HG03196 (cell line): ENCODE measurements around the gene CCZ1B.
"Not testable (repeated sequence)": the region's sequence is repeated elsewhere in the genome, so short reads cannot be mapped to it uniquely, and the experiment has no call there.

Experiments used
- ATAC-seq: cut with Tn5 transposase; IDR thresholded peaks from one replicate; pipeline ENCODE4 v1.9.1; 2021; ENCODE audit not compliant: unreplicated experiment

The CCZ1B gene

DNA sequence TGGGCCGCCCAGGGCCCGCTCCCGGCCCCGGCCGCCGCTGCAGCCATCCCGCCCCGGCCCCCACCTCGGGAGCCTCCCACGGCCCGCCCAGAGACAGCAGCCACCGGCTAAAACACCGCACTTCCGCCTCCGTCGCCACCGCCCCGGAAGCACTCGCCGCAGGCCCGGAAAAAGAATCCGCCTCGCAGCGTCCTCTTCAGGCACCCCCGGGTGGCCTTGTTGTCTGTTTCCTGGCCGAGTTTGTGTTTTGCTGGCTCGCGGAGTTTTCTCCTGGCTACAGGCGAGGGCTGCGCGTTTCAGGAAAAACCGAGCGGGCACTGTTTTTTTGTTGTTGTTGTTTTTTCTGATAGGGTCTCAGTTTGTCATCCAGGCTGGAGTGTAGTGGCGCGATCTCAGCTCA, at the start of gene CCZ1B:
Gene CCZ1B, minus strand, starts transcription at position 125 of the 400 bp plus-strand sequence. Its CDS starts 78 bp downstream, at position 47.
- ATAC-seq, result peak; percentile 99

DNA sequence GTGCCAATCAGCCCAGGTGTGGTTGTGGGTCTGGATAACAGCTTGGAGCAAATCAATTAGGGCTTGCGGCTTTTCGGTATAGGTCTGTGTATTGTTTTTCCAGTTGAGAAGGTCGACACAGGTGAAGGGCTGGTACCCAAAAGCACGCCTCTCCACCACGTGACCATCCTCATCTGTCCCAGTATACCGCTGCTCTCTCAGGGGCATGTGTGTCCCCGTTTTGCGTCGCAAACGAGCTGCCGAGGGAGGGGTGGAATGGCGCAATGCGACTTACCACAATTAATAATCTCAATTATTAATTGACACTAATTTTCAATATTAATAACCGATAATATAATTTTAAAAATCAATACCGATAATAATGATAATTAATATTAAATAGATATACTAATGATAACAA, 48.9 kb upstream of the CCZ1B start:
- not testable (repeated sequence) for ATAC-seq

GRCh38 chr7:6872246-6872945, 46.3 kb upstream of the CCZ1B start:
- ATAC-seq, result not testable (repeated sequence)

- not testable (repeated sequence) for ATAC-seq
These were observed 45.5 kb upstream of the CCZ1B start for GRCh38 chr7:6871421-6872144.

- not testable (repeated sequence) for ATAC-seq
These were observed 38.7 kb upstream of the CCZ1B start for GRCh38 chr7:6864751-6865150.

DNA sequence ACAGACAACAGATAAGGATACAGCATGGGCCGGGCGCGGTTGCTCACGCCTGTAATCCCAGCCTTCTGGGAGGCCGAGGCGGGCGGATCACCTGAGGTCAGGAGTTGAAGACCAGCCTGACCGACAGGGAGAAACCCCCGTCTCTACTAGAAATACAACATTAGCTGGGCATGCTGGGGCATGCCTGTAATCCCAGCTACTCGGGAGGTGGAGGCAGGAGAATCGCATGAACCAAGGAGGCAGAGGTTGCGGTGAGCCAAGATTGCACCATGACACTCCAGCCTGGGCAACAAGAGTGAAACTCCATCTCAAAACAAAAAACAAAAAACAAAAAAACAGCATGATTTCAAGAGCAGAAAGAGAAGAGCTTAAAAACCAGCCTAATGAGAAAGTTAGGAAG, 38.1 kb upstream of the CCZ1B start:
- ATAC-seq, result not testable (repeated sequence)

DNA sequence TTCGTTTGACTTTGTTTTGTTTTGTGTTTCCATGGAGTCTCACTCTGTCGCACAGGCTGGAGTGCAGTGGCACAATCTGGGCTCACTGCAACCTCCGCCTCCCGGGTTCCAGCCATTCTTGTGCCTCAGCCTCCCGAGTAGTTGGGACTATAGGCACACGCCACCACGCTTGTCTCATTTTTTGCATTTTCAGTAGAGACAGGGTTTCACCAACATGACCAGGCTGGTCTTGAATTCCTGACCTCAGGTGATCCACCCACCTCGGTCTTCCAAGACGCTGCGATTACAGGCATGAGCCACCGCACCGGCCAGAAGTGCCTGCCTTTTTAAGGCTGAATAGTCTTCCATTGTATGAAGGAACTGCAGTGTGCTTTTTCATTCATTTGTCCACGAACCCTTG, 36.8 kb upstream of the CCZ1B start:
- ATAC-seq, result not testable (repeated sequence)

GRCh38 chr7:6857721-6858314, 31.7 kb upstream of the CCZ1B start:
- not testable (repeated sequence) for ATAC-seq

- ATAC-seq, result not testable (repeated sequence)
These were observed 29.6 kb upstream of the CCZ1B start for GRCh38 chr7:6855563-6856131.

GRCh38 chr7:6854747-6855562, 28.9 kb upstream of the CCZ1B start:
- ATAC-seq, result not testable (repeated sequence)

DNA sequence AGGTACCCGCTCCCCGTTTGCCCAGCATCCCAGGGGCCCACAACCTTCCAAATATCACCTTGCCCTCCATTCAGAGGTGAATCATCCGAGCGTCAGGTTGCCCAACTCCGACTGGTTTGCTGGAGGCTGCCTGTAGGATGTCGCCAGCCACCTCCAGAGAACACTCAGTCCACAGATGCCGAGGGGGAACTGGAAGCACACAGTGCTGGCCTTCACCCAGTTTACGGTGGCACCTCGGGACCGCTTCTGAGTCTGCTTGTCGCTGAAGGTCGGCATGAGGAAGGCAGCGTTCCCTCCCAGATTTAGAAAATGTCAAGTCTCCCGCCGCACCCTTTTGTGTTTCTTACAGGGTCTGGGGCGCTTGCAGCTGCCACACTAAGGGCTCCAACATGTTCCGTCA, 27.6 kb upstream of the CCZ1B start:
- ATAC-seq, result not testable (repeated sequence)

GRCh38 chr7:6849127-6849526, 23.1 kb upstream of the CCZ1B start:
- not testable (repeated sequence) for ATAC-seq

DNA sequence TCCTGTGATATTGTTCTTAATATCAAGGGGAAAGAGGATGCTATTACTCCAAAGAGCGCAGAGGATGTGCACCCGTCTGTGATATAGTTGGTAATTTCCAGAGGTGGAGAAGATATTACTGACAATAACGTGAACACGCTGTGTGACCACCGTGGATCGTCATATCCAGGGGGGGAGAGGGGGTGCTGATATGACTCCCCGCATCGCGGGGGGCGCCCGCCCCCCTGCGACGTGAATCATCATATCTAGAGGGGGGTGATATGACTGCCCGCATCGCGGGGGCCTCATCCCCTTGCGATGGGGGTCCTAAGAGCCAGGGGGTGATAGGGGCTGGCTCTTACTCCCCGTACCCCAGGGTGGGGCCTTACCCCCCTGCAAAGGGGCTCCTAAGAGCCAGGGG, 21.7 kb upstream of the CCZ1B start:
- not testable (repeated sequence) for ATAC-seq

GRCh38 chr7:6845971-6846449, 19.9 kb upstream of the CCZ1B start:
- not testable (repeated sequence) for ATAC-seq

- not testable (repeated sequence) for ATAC-seq
These were observed 17.6 kb upstream of the CCZ1B start for GRCh38 chr7:6843654-6844053.

DNA sequence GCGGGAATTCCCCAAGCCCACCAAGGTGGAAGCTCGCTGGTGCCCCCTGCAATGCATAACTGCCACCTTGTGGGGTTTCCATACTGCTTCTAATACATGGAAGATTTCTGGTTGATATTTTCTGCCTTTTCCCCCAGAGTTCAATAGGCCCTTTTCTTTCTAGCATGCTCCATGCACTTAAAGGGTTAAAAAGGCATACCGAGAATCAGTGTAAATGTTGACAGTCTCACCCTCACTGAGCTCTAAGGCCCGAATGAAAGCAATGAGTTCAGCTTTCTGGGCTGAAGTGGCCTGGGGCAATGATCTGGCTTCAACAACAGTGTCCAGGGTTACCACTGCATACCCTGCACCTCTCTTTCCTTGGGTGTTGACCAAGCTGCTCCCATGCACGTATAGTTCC, 17.0 kb upstream of the CCZ1B start:
- not testable (repeated sequence) for ATAC-seq

DNA sequence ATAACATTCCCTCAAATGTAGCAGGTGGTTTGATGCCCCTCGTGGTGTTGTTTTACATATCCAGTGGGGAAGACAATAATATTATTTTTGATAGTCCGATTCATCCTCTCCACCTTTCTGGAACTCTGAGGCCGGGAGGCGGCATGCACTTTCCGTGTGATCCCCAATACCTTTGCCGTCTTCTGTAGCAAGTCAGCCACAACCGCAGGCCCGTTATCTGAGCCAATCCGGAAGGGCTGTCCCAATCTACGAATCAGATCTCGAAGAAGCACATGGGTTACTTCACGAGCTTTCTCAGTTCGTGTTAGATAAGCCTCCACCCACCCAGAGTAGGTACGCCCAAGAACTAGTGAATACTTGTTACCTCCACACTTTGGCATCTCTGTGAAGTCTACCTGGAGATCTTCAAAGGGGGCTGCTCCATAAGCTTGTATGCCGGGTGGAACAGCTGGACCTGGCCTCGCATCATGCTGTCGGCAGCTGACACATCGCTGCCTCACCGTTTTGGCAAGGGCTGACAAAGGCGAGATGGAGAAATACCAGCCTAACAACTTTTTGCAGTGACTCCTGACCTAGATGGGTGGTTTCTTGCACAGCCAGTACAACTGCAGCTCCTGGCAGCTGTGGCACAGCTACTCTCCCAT, 16.3 kb upstream of the CCZ1B start:
- not testable (repeated sequence) for ATAC-seq

GRCh38 chr7:6837081-6837480, 11.0 kb upstream of the CCZ1B start:
- not testable (repeated sequence) for ATAC-seq

- ATAC-seq, result not testable (repeated sequence)
These were observed 9.4 kb upstream of the CCZ1B start for GRCh38 chr7:6835521-6835920.

- no peak for ATAC-seq
These were observed 7.6 kb upstream of the CCZ1B start for GRCh38 chr7:6833636-6834035.
